HG02981 (cell line): ENCODE measurements around the gene SYT7.

Experiments used
- ATAC-seq: cut with Tn5 transposase; IDR thresholded peaks from one replicate; pipeline ENCODE4 v1.9.1; 2021; ENCODE audit warnings: mild to moderate bottlenecking, moderate library complexity; ENCODE audit not compliant: unreplicated experiment

SYT7 gene

DNA sequence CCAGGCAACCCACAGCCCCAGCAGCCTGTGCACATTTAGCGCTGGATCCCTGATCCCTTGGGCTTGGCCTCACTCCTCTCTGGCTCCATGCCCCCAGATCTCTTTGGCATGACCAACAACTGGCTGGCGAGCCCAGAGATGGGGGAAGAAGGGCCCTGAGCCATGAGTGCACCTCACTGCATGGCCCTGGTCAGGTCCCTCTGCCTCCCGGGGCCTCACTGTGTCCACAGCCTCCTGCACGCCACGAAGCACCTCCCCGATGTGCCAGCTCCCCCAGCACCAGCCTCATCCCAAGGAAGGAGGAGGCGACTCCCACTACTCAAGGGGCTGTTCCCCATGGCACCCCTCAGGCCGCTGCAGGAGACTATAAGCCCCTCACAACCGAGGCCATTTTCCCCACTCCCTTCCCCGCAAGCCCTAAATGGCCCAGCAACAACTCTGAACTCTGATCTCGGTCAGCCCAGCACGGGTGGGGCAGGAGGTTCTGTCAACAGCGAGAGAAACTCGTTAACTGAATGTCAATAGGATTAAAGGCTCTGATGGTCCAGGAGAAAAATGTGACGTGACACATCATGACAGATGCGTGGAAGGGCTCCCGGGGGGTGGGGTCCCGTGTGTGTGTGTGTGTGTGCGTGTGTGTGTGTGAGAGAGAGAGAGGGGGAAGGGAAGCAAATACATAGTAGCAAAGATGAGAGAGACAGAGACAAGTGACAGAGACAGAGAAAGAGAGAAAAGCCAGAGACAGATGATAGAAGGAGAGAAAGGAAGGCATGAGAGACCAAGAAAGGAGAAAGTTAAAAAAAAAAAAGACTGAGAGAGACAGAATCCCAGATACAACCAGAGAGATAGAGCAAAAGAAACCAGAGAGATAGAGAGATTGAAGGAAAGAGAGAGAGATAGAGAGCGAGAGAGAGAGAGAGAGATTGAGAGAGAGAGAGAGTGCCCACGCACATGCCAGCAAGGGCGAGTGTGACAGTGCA is 28.4 kb upstream of the SYT7 start:
- no peak for ATAC-seq

DNA sequence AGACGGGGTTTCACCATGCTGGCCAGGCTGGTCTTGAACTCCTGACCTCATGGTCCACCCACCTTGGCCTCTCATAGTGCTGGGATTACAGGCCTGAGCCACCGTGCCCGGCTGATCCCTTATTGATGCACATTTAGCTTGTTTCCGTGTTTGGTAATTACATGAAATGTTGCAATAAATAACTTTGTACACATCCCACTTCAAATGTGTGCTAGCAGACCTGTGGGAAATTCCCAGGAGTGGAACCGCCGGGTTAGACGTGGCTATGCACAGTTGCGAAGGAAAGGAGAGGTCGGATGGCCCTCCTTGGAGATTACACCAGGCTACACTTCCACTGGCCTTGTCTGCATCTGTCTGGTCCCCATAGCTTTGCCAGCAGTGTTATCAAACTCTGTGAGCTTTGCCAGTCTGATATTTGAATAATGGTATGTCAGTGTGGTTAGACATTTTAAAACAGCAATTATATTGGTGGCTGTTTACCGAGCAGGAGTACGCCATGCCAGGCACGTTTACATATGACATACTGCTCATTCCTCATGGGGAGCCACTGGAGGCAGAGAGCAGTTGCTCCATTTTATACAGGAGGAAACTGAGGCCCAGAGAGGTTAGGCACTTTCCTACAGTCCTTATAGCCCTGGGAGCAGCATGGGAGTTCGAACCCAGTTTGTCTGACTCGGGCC is 27.2 kb upstream of the SYT7 start:
- ATAC-seq = no peak

DNA sequence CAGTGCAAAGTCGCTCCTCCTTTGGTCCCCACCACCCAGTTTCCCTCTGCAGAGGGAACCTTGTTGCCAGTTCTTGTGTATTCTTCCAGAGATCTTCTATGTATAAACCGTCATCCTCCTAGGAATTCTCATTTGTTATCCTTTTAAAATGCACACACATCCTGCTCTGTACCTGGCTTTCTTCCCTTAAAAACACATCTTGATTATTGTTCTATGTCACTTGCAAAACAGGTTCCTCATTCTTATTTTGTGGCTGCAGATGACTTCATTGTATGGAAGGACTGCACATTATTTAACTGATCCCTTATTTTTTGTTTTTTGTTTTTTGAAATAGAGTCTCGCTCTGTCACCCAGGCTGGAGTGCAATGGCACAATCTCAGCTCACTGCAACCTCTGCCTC is 26.6 kb upstream of the SYT7 start:
- ATAC-seq = no peak

DNA sequence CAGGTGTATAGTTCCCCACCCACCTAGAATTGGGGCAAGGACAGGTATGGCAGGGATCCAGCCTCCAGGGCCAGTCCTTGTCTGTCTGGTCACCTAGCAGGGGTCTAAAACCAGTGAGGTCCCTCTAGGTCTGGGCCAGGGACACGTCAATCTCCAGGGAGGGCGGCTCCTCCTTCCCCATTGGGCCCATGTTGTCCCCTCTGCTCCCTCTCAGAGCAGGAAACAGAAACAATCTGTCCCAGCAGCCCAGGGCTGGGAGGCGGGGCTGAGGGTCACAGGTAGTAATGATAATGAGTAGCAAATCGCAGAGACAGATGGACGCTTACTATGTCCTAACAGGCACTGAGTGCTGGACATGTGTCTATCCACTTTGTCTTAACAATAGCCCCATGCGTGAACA is 22.8 kb upstream of the SYT7 start:
- ATAC-seq = no peak

DNA sequence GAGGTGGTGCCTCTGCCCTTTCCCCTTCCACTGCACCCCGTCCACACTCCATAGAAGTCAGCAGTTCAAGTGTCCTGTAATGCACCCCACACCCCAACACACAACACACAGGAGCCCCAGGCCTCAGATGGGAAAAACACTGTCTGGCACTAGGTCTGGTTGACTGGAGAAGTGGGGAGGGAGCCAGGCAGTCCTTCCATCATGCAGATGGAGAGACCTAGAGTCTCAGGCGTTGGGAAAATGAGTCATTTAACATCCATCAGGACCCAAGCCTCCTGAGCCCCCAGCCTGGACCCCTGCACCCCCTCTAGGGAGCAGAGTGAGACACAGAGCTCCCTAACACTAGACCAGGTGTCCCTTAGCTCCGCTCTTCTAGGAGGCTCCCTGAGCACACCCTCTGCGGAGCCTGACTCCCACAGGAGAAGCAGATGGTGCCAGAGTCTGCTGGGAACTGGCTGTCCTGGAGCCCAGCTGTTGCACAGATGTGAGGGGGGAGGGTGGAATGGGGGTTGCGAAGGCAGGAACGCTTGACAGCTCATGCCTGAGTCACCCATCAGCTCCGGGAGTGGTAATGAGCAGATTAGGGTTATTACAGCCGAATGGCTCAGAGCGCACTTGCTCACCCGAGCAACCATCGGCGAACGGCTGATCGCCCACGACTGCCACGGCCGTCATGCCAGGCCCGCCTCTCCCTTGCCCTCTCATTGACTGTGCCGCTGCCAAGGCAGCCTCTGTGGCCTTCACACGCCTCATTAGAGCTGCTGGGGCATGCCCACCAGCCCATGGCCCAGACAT is 22.1 kb upstream of the SYT7 start:
- ATAC-seq = no peak

DNA sequence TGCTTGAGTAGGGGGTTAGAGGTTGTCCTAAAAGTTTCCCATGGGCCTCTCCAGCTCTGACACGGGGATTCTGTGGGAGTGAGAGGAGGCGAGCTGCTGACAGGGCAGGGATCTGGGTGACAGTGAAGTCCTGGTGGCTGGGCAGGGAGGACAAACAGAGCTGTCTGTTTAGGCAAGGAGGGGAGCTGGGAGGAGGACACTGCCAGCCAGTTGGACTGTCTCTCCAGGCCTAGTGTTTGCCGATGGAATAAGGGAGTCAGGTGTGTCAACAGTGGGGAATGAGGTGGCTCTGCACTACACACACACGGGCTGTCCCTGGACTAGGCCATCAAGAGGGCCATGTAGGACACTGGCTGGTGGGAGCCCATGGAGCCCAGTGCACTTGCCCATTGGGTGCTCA is 20.6 kb upstream of the SYT7 start:
- no peak for ATAC-seq

DNA sequence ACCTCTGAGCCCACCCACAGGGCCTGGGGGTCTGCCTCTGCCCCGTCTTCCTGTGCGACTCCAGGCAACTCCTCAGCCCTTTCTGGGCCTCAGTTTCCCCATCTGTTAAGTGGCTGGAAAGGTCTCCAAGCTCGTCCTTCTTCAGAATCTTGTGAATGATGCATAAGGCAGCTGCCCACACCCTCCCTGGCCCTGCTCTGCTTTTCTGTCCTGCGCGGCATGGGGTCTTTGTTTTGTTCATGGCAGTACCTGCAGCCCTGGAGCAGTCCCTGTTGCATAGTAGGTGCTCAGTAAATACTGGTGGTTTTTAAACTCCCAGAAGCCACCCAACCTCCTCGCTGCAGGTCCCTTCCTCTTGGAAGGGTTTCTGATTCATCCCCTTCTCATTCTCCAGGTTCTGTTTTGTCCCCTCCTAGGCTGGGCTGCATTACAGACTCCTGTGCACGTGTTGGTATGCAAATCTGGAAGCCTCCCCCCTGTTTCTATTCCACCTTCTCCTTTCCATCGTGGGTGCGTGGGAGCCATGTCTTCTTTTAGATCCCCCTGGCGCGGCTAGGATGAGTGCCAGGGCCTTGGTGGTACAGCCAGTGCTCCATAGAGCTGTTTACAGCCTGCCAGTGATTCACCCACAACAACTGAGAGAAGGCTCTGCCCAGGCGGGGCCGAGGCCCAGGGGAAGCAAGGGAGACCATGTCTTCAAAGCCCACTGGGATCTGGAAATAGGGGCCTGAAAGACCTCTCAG is 19.3 kb upstream of the SYT7 start:
- no peak for ATAC-seq

DNA sequence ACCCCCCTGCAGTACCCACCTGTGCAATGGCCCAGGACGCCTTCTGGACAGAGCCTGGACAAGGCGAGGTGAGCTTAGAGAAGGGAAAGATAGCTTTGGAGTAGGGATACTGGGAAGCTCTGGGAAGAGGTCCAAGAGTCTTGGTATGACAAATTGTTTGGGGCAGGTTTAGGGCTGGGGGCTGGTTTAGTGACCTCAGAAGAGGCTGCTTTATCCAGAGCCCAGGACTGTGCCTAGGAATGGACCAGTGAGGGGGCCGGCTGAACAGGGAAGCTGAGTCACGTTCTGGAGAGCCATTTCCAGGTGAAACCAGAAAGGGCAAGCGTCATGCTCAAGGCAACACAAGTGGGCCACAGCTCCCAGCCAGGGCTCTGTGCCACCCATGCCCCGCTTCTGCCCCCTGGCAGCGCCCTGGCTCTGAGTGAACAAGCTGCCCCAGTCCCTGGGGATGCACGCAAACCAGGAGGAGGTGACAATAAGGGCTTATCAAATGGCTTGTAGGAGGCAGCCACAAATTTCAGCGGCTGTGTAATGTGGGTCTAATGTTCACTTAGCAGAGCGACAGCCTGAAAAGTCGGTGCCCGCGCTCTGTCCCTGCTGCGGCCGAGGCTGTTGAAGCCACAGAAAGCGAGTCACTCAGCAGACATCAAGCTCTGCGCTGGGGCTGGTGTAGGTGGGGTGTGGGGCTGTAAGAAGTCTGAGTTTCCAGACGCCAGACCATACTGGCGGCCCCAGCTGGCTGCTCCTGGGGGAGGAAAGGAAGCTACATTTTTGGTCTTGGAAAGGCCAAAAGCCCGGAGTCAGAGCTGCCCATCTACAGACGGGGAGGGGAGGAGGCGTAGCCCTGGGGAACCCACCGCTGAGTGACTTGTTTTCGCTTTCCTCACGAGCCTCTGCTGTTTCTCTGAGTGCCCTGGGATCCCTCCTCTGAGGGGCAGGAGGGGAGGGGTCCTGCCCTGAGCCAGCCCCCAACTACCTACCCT is 18.3 kb upstream of the SYT7 start:
- no peak for ATAC-seq

DNA sequence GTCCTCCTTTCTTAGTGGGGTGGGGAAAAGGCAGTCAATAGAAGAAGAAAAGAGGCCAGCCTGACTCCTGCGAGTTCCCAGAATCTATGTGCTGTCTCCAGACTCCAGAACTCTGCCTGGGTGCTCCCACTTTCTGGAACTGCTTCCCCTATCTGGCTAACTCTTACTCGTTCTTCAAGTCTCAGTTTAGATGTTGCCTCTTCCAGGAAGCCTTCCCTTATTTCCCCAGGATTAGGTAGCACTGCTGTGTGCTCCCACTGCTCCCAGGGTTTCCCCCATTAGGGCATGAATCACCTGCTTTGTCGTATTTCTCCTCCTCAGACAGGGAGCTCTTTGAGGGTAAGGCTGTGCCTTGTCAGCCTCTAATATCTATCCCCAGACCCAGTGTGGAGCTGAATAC is 17.5 kb upstream of the SYT7 start:
- ATAC-seq = no peak

DNA sequence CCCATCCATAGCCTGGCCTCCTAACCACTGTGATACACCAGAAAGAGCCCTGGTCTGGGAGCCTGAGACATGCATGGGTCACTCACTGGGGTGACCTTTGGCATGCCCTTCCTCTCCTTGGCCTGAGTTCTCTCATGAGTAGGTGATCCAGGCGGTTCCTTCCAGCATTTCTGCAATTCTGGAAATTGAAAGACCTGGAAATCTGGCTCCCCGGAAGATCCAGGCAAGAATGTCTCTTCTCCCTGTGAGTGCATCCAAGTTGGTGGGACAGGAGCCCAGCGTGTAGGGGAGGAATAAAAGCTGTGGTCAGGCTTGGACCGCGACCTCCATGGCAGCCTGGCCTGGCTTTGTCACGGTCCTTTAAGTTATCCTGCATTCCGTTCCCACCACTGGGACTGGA is 16.1 kb upstream of the SYT7 start:
- ATAC-seq = no peak

DNA sequence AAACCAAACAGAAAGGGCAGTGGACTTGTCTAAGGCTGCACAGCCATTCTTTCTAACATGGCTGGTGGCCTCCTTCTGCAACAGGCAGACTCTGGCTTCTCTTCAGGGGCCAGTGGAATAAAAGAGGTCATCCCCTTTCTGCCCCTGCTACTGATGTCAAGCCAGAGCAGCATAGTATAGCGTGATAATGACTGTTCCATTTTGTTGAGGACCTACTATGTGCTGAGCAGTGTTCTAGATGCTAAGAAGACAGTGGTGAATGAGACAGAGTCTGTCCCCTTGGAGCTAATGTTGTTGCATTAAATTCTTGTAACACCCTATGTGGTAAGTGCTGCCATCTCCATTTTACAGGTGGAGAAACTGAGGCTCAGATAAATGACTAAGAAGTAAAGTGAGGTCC is 15.7 kb upstream of the SYT7 start:
- no peak for ATAC-seq

DNA sequence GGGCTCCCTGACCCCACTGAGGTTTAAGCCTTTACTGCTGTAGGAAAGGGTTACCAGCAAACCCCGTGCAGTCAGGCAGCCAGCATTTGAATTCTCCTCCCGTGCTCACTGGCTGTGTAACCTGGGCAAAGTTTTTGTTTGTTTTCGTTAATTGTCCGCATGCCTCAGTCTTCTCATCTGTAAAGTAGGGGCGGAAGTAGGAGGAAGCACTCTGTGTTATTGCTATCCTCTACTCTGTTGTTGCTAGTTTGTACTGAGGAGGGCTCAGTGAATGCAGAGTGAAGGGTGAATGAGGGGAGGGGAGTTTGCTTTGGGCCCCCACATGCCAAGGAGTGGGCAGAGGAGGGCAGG is 14.0 kb upstream of the SYT7 start:
- no peak for ATAC-seq

DNA sequence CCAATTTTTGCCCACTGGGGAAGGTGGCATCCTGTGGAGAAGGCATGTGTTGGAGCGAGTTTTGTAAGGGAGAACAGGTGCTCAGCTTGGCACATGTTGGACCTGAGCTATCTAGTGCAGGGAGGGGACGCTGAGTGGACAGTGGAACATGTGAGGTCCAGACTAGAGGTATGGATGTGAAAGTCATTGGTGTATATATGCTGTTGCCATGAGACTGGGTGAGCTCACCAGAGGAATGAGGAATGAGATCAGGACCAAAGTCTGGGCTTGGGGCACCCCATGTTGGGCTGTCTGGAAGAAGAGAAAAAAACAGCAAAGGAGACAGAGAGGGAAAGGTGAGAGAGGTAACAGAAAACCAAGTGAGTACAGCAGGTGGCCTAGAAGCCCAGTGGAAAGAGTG is 12.3 kb upstream of the SYT7 start:
- no peak for ATAC-seq

DNA sequence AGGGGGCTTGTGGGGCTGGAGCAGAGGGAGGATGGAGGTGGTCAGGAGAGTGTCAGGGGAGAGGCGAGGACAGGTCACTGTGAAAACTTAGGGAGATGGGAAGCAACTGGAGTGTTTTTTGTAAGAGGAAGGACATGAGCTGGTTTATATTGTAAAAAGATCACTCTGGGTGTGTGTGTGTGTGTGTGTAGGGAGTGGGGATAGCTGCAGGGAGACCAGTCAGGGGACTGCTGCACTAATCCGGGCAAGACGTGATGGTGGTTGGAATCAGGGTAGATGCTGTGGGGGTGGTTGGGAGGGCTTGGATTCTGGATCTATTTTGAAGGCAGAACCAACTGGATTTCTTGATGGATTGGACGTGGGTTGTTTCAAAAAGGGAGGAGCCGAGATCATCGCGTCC is 11.3 kb upstream of the SYT7 start:
- ATAC-seq = no peak

DNA sequence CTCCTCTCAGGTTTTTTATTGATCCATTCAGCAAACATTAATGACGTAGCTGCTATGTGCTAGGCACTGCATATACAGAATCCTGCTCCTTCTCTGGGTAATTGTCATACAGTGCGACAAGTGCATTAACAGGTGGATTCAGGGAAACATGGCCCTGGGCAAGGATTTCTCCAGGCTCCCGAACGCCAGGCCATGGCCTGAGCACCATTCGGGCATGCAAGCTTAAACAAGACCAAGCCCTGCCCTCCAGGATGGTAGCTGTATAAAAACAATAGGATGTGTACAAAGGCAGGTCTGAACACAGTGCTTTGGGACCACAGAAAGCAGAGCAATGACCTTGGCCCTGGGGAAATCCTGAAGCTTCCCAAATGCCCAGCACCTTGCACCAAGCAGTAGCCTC is 9.1 kb upstream of the SYT7 start:
- no peak for ATAC-seq

DNA sequence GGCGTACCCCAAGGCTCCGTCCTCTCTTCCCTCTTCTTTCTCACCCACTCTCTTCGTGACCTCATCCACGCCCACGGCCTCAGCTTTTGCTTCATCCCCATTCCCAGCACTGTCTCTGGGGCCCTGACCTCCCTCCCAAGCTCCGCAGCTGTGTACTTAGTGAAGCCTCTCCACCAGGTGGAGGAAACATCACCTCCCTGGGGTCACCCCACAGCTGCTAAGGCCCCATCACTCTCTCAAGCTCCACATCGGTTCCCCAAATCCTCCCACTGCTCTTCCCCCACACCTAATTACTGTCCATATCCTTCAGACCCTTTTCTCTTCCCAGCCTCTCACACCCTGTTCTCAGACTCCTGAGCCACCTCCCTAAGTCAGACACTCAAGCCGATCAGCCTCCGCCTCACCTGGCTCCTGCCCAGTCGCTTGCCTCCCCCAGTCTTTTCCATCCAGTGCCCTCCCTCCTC is 7.9 kb upstream of the SYT7 start:
- no peak for ATAC-seq

DNA sequence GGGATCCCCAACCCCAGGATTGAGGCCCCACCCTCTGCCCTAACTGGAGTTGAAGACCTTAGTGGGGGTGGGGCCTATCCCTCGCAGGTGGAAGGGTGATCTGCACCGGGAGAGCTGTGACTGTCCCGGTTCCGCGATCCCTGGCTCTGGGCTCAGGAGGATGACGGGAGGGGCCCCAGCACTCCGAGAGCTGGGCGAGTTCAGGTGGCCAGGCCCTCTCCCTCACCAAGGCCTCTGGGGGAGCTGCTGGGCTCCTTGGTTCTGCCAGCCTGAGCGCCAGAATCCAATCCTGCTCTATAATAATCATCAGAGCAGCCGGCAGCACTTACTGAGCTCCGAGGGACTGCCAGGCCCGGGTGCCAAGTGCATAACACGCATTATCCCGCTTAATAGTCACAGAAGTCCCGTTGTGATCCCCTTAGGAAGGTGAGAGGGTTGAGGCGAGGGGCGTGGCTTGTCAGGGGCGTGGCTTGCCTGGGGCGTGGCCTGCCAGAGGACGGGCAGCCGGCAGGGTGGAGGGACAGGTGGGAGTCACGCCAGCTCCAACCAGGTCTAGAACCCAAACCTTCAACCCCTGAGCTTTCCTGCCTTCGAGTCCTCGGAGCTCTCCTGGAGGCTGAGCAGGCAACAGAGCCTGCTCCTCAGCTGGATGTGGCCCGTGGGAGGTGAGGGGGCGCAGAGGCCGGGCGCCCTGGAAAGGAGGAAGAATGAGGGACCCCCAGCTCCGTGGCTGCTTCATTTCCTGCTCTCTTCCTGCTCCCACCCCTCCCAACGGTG is 7.3 kb upstream of the SYT7 start:
- ATAC-seq = no peak

DNA sequence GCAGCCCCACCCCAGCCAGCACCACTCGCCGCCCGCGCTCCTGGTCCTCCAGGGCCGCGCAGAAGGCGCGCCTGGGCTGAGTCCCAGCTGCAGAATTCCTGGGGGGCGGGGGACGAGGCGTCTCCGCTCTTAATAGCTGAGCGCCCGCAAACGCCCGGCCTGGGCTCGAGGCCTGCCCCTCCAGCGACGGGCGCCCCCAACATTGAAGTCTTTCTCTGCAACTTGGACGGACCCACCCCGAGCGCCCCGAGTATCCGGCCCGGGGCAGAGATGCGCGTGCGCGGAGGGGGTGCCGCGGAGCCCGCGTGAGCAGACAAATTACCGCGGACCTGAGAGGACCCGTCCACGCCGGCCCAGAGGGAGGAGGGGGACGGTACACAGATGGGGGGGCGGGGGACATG is 6.7 kb upstream of the SYT7 start:
- ATAC-seq = no peak
